Glomerular endothelial cell (primary cell): Measurements from ENCODE around the gene CCSER1. TPM values are rescaled to one million over a fixed set of nuclear protein-coding genes. Genes with fewer than 3 reads are reported as not detected.
"Not testable (repeated sequence)": the region's sequence is repeated elsewhere in the genome, so short reads cannot be mapped to it uniquely, and the experiment has no call there.

Experiments used
- DNase-seq: peaks from one replicate; pipeline ENCODE4 v3.0.0-alpha.2; 2011; ENCODE audit warnings: low read depth, low spot score; ENCODE audit errors: extremely low read depth
- total RNA-seq: library from RNA; depleted of rRNA; stranded (reverse); fragments of >200 nt; gene quantifications from 2 replicates; pipeline ENCODE4 v1.2.3, GENCODE V29; 2015

The CCSER1 gene
- total RNA-seq, 1 donor from 2014 or later = 0.35 TPM

DNA sequence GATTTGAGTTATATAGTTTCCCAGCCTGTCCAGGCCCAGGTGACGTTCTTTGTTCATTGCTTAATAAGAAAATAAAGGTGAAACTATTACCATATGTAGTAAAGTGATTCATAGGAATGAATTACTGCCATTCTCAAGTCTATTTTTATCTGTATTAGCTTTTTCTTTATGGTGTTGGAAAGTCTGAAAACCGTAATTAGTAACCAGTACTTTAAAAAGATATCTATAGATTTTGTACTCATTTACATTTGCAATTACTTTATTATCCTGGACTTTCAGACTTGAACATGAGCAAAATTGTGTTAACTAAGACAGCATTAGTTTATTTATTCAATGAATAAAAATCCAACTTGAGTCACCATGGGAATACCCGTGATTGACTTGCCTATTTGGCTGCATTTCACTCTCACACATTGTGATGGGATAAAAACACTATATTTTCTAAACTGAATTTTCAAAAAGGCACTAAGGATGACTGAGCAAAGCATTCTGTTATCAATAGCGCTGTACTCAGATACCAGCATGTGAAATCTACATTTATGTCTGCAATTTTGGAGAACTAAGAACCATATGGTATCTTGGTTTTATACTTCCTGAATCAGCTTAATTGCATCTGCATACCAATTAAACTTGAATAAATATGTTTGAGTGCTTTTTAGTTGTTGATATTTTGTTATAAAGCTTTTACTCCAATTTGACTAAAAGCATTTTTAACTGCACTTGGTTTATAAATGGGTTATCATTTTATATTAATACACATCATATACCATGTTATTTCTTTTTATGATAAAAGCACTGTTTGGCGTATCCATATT is 154.6 kb downstream of the CCSER1 start:
- DNase-seq = no peak

DNA sequence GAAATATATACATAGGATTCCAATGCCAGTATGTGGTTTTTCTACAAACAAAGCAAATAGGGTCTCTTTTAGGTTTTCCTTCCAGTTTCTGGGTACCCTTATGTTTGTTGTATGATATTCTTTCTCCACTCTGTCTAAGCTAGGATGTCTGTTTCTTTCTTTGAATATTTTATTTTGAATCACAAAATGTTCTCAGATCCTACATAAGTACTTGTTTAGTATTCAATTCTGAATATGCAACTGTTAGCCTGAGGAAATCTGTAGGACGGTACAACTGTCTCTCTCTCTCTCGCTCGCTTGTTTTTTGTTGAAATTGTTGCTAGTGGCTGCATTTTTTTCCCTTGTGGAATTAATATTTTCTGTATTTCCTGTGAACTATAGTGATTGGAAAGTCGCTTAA is 163.2 kb downstream of the CCSER1 start:
- no peak for DNase-seq

DNA sequence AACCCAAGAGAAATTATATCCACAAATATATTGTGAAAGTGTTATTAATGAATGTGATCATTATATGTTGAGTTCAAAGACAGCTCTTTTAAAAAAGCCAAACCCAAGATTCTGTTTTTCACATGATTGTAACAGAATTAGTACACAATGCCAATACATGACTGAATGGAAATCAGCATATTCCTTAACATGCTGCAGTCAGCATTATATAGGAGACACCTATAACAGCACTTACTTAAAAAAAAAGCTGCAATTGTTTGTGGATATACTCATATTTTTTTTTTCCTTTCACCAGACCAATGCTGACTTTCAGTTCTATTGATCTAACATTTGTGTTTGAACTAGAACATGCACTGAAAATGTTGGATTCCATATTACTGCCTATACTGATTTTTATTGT is 165.2 kb downstream of the CCSER1 start:
- DNase-seq = no peak

DNA sequence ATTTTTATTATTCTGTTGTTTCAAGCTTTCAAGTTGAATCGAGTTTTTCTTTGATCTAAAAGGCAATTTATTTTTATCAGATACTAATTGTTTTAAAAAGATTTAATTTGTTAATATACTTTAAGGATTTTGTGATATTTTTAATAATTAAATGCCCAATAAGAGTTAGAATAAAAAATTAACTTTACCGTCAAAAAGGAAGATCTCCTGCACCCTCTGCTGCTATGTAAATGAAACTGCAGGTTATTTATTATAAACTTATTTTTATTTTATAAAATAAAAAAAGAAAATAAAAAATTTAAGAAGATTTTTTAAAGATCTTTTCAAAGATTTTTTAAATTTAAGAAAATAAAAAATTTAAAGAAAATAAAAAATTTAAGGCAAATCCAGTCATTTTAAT is 166.1 kb downstream of the CCSER1 start:
- no peak for DNase-seq

DNA sequence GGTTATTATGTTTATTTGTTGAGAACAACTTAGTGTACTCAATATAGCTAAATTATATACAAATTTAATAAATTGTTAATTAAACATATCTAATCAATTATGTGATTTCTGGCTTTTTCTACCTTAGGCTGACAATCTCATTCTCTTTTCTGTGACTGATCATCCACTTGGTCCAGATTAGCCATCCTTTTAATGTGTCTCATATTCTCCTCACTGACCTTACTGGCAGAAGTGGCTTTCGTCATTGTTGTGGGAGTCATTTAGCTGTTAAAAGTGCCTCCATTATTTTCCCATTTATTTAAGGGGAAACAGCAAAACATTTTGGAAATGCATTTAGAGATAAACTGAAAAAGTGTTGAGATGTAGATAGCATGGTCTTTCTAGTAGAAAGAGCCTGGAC is 172.2 kb downstream of the CCSER1 start:
- DNase-seq = no peak

DNA sequence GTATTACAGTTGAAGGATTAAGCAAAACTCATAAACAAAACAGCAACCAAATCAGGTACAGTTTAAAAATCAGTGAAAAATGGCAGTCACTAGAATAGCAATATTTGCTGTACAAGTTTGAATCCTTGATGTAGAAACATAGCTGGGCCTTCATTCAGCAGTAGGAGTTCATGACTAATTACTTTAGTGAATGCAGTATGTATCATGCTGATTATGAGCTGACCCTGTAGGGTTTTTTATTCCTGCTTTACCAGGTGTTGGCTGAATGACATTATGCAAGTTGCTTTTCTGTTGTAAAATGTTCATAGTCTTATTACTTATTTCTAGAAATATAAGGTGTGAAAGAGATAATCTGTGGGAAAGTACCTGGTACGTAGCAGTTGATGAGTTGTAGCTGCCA is 179.6 kb downstream of the CCSER1 start:
- DNase-seq = no peak

DNA sequence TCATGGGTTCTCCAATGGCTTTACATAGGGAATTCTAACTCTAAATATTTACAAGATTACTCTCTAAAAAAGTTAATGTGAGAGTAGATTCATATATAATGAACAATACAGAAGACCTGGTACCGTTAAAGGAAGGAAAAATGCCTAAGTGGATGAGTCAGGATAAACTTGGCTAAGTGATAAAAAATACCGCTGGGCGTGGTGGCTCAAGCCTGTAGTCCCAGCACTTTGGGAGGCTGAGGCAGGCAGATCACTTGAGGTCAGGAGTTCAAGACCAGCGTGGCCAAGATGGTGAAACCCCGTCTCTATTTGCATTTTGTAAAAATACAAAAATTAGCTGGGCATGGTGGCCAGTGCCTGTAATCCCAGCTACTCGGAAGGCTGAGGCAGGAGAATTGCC is 189.9 kb downstream of the CCSER1 start:
- not testable (repeated sequence) for DNase-seq

DNA sequence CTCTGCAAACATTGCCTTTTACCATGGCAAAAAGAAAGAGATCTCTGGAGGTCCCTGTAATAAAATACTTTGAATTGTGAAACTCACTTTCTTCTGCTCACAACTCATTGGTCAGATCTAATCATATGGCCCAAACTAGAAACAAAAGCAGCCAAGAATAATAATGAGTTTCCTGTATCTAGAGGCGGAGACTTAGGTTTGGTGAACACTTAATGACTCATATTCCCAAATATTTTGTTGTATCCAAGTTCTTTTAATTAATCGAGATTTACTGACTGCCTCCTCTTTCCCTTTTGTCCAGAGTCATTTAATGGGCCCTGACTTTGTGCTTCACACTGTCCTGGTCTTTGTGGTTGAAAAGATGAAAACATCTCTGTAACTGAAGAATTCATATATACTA is 190.6 kb downstream of the CCSER1 start:
- no peak for DNase-seq

DNA sequence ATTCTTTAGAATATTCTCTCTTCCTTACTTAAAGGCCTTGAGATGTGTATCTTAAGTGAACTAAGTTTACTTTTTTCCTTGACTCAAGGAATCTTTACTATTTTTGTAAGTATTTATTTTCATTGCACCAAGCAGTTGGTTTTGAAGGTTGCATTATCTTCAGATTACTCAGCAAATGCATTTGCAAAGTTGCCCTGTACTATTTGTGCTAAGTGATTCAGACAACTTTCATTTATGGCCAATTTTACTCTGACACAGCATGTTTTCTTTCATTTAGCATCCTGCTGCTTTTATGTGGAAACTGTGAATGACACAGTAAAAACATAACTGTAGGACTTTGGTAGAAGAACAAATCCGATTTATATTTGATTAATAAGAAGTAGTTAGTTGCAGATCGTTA is 191.0 kb downstream of the CCSER1 start:
- DNase-seq = peak; percentile 25

DNA sequence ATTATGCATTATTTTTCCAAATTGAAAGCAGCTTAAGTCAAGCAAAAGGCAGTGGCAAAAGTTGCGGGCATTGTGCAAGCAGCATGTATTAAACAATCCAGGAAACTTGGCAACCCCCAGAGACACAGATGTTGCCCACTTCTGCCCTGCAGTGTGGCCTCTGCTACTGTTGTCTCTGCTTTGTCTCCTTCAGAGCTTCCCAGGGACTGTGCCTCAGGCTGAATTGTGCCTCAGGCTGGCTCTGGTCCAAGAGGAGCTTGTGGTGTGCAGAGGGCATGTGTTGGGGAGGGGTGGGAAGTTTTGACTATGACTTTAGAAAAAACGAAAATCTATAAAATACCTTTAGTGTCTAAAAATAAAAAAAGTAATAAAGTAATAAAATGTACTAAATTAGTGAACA is 201.4 kb downstream of the CCSER1 start:
- DNase-seq = no peak

DNA sequence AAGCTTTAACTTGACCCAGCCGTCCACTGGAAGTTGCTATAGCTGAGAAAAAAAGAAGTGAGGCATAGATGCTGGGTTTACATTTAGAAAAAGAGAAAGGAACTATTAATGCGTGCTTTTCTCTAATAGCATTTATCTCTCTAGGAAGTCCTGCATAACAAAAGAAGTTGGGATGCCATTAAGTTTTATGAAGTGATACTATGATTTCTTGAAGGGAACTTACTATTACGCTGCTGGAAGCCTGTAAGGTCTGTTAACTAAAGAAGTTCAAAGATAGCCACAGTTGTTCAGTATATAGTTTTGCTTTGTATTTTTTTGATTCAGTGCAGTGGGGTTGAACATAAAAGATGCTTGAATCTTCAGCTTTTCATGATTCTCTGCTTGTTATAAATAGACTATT is 203.4 kb downstream of the CCSER1 start:
- DNase-seq = no peak

DNA sequence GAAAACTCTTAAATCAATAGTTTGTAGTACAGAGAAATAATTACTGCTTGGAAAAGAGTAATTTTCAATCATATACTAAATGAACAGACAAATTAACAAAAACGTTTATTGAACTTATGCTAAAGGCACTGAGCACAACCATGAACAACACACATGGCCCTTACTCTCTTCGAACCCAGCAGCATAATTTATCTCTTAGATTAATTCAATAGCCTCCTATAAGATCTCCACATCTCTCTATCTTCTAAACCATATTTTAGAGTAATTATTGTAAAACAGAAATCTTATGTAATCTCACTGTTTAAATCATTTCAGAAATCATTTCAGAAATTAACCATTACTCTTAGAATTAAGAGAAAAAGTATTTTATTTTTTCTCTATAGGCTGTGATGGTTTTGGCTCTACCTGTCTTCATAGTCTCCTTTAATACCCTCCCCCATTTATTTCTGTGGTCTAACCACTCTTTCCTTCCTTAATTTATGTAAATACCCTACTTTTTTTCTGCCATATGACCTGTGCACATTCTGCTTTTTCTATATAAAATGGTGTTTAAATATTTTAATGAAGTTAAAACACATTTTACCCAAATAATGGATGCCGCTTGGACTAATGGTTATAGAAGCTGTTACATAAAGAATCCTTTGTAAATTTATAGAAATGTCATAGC is 218.5 kb downstream of the CCSER1 start:
- no peak for DNase-seq

DNA sequence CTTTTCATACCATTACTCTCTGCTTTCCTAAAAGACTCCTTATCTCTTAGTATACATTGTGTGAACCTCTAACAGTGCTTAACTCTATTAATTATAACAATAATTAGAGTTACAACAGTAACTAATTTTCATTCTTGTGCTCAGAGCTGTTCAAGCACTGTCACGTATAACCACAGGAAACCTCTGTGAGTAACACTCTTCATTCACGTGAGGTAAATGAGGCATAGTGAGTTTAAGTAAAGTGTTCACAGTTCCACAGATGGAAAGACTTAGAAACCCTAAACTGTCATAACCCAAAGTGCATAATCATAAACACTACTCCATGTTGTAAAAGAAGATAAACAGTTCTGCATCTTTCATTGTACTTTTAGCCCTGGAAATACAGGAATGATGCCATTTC is 222.4 kb downstream of the CCSER1 start:
- DNase-seq = no peak

DNA sequence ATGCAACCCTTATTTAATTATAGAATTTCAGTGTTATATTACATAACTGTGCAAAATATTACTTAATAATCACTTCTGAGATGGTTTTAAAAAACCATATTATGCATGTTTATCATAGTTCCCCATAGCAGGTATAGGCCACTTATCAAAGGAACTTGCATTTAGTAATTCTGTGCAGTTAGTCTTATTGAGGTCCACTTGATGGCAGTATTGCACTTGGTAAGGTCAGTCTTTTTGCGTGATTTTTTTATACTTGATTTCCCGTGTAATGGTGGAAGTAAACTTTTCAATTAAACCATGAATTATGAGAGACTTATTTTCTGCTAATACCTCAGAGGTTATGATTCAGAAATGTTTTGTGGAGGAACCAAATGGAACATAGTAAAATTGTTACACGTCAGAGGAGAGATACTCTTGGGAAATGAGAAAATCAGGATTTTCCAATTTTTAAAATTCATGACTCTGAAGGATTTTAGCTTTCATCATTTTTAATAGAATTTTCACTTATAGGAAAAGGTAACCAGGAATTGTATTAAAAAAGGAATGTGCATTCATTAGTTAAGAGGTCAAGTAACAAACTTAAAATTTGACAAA is 230.0 kb downstream of the CCSER1 start:
- peak; percentile 54 for DNase-seq

DNA sequence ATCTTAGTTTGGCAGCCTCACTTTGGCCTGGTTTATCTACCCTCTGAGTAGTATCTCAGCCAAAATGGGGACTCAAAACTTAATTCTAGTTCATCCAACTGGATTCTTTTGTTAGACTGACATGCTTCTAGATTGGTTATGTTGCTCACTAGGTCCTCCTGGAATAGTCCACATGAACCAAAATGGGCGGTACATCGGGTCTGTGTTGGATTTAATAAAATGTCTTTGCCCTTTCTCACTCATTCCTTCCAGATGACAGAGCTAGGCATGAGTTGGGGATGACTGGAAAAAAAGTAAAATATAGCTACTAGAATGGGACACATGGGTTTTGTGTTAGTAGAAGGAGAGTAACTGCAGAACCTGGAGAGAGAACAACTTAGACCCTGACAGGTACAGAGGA is 247.9 kb downstream of the CCSER1 start:
- DNase-seq = no peak

DNA sequence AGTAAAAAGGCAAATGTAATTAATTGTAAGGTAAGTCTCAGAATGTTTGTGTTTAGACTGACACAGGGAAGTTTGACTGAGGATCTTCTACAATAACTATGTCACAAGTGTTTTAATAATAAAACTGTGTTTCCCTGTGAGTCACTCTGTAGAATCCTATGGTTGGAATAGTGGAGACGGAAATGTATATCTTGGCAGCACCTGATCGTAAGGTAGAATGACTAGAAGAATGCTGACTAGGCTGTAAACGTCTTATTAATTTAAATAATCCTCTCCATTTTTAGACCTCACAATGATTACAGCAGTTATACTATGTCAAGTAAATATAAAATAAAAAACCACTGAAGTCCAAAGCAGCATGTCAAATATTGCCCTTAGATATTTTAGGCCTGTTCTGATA is 266.0 kb downstream of the CCSER1 start:
- DNase-seq = no peak

DNA sequence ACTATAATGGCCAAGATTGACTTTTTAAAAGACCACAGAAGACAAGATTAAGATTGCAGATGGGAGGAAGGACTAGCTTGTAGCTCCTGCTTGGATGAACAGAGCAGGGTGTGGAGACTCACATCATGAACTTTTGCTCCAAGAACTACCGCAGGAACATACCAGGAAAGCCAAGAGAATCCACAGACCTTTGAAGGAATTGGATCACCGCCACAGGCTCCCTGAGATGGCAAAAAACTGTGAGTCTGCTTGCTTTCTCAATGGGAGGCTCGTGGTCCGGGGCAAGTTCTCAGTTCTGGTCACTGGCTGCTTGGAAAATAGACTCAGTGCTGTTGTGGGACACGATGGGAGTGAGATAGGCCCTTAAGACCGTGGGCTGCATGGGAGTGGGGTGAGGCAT is 276.6 kb downstream of the CCSER1 start:
- DNase-seq = no peak

DNA sequence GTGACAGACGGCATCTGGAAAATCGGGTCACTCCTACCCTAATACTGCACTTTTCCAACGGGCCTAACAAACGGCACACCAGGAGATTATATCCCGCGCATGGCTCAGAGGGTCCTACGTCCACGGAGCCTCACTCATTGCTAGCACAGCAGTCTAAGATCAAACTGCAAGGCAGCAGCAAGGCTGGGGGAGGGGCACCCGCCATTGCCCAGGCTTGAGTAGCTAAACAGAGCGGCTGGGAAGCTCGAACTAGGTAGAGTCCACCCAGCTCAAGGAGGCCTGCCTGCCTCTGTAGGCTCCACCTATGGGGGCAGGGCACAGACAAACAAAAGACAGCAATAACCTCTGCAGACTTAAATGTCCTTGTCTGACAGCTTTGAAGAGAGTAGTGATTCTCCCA is 280.7 kb downstream of the CCSER1 start:
- DNase-seq = not testable (repeated sequence)

DNA sequence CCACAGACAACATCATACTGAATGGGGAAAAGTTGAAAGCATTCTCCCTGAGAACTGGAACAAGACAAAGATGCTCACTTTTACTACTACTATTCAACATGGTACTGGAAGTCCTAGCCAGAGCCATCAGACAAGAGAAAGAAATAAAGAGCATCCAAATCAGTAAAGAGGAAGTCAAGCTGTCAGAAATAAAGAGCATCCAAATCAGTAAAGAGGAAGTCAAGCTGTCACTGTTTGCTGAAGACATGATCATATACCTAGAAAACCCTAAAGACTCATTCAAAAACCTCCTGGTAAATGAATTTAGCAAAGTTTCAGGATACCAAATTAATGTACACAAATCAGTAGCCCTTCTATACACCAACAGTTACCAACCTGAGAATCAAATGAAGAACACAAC is 285.6 kb downstream of the CCSER1 start:
- not testable (repeated sequence) for DNase-seq

DNA sequence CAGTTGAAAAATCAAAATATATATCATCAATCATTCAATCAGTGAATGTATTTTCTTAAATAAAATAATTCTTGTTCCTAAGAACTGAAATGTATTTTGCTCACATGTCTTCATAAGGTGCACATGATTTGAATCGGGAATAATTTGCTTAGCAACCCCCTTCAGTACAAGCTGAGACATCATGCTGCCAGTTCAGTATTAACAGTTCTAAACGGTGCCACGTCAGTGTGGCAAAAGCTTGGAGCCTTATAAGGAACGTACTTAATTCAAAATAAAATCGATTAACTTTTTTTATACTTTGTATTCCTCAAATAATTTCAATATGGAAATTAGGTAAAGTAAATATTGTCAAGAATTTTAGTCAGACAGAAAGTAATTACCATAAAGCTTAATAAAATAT is 287.9 kb downstream of the CCSER1 start:
- no peak for DNase-seq

DNA sequence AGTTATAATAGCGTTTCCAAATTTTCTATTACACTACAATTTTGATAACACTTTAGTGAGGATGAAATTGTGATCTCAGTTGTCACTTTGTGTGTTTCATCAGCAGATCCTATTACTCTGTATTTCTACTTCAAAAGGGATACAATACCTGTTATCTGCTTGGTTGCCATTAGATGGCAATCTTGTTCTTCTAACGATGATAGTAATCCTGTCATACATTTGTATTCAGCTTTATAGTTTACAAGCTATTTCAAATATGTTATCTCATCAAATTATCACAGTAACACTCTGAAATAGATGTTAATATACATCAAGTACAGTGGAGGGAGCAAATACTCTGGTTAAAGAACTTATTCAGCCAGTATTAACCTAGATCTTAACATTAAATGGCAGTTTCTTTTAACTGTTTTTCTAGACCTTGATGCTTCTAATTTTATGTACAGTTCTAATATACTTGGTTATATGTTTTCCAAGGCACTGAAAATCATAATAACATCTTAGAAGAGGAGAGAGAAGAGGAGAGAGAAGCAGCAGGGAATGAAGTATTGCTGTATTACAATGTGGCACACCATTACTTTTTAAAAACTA is 292.0 kb downstream of the CCSER1 start:
- DNase-seq = peak; percentile 37

DNA sequence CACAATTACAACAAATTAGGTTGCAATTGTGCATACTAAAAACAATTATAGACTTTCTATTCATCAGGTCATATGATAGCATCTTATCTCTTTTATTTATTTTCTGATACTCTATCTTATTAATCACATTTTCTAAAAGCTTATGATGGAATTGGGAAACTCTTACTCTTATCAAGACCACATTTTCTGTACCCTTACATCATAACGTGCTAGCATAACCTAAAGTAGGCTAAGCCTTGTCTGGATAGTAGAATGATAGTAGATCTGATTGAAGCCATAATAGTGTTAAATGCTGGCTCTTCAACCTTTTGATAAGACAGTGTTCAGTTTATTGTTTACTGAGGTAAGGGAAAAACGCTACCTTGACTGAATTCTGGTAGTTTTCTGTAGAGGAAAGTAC is 294.0 kb downstream of the CCSER1 start:
- no peak for DNase-seq
